Neural cell (in vitro differentiated cells): Measurements from ENCODE around the gene FILIP1L. TPM values are rescaled to one million over a fixed set of nuclear protein-coding genes. Genes with fewer than 3 reads are reported as not detected.
A peak's percentile ranks its signal among the peaks of the same experiment; 100 is the strongest.

Experiments
- H2AFZ ChIP-seq: fragments of 200-600, 300-800 bp; sonication (generic), shearing (Covaris generic); 2 replicates; pipeline ENCODE4 v1.6.0; 2014; ENCODE audit warnings: low read depth, mild to moderate bottlenecking, antibody characterized with exemption, low read length, moderate library complexity
- H3F3A ChIP-seq: fragments of 200-600 bp; shearing (Covaris generic); 2 replicates; pipeline ENCODE4 v1.6.1; 2016; ENCODE audit warnings: mild to moderate bottlenecking, moderate library complexity, mixed read lengths, antibody characterized with exemption, low read length; ENCODE audit not compliant: insufficient read depth, poor library complexity, severe bottlenecking
- H3K27ac ChIP-seq: fragments of 200-600, 300-800 bp; sonication (generic), shearing (Covaris generic); 2 replicates; pipeline ENCODE4 v1.5.1; 2014; ENCODE audit warnings: mild to moderate bottlenecking, low read length, moderate library complexity
- H3K27me3 ChIP-seq: fragments of 300-800, 200-600 bp; sonication (generic), shearing (Covaris generic); 2 replicates; pipeline ENCODE4 v1.6.0; 2014; ENCODE audit warnings: mild to moderate bottlenecking, low read depth, low read length, moderate library complexity; ENCODE audit not compliant: insufficient read depth
- H3K36me3 ChIP-seq: fragments of 300-800, 200-600 bp; sonication (generic), shearing (Covaris generic); 2 replicates; pipeline ENCODE4 v1.5.1; 2014; ENCODE audit warnings: mild to moderate bottlenecking, antibody characterized with exemption, low read length, moderate library complexity; ENCODE audit not compliant: insufficient read depth
- H3K4me2 ChIP-seq: fragments of 300-800, 200-600 bp; sonication (generic), shearing (Covaris generic); 2 replicates; pipeline ENCODE4 v1.6.0; 2014; ENCODE audit warnings: mild to moderate bottlenecking, low read length
- H3K4me3 ChIP-seq: fragments of 300-800, 200-600 bp; sonication (generic), shearing (Covaris generic); 2 replicates; pipeline ENCODE4 v1.5.1; 2014; ENCODE audit warnings: mild to moderate bottlenecking, low read length, moderate library complexity
- H3K79me2 ChIP-seq: fragments of 200-600 bp; shearing (Covaris generic); replicated peaks from 2 replicates; pipeline ENCODE4 v1.6.0; 2014; ENCODE audit warnings: mild to moderate bottlenecking, low read length, moderate library complexity; ENCODE audit not compliant: insufficient read depth
- H3K9ac ChIP-seq: fragments of 300-800, 200-600 bp; sonication (generic), shearing (Covaris generic); 2 replicates; pipeline ENCODE4 v1.6.1; 2016; ENCODE audit warnings: mild to moderate bottlenecking, low read length, mixed read lengths
- H3K9me2 ChIP-seq: fragments of 200-600 bp; shearing (Covaris generic); 2 replicates; pipeline ENCODE4 v1.6.1; 2016; ENCODE audit warnings: mild to moderate bottlenecking, low read length, mixed read lengths; ENCODE audit not compliant: insufficient read depth
- H3K9me3 ChIP-seq: fragments of 200-600, 300-800 bp; sonication (generic), shearing (Covaris generic); 2 replicates; pipeline ENCODE4 v1.6.1; 2016; ENCODE audit warnings: mild to moderate bottlenecking, mixed run types, low read length, moderate library complexity, mixed read lengths
- H4K20me1 ChIP-seq: fragments of 200-600 bp; shearing (Covaris generic); 2 replicates; pipeline ENCODE4 v1.6.1; 2016; ENCODE audit warnings: mild to moderate bottlenecking, mixed run types; ENCODE audit not compliant: insufficient read depth
- CTCF ChIP-seq: fragments of 450-650 bp; IDR thresholded peaks from 2 replicates; pipeline ENCODE4 v1.5.1; 2014; ENCODE audit warnings: antibody characterized with exemption, mild to moderate bottlenecking, moderate library complexity; ENCODE audit not compliant: poor library complexity, severe bottlenecking
- EP300 ChIP-seq: fragments of 450-650 bp; conservative IDR thresholded peaks from 2 replicates; pipeline ENCODE4 v1.6.1; 2014; ENCODE audit warnings: antibody characterized with exemption, mild to moderate bottlenecking, moderate library complexity; ENCODE audit not compliant: poor library complexity, severe bottlenecking
- EZH2 ChIP-seq: fragments of 200-600, 300-800 bp; shearing (Covaris generic), sonication (generic); IDR thresholded peaks from 2 replicates; pipeline ENCODE4 v1.6.1; 2014; ENCODE audit warnings: antibody characterized with exemption, low read length, borderline replicate concordance, mild to moderate bottlenecking; ENCODE audit not compliant: insufficient read depth, poor library complexity, severe bottlenecking
- MXI1 ChIP-seq: fragments of 450-650 bp; conservative IDR thresholded peaks from 2 replicates; pipeline ENCODE4 v1.6.1; 2014; ENCODE audit warnings: antibody characterized with exemption, mild to moderate bottlenecking; ENCODE audit not compliant: poor library complexity, severe bottlenecking
- POLR2AphosphoS5 ChIP-seq: IDR thresholded peaks from 2 replicates; pipeline ENCODE4 v1.6.1; 2012
- RAD21 ChIP-seq: fragments of 450-650 bp; conservative IDR thresholded peaks from 2 replicates; pipeline ENCODE4 v1.6.1; 2014; ENCODE audit warnings: antibody characterized with exemption, mild to moderate bottlenecking, moderate library complexity
- REST ChIP-seq: IDR thresholded peaks from 2 replicates; pipeline ENCODE4 v1.6.1; 2012; ENCODE audit warnings: borderline replicate concordance
- SMC3 ChIP-seq: fragments of 450-650 bp; conservative IDR thresholded peaks from 2 replicates; pipeline ENCODE4 v1.6.1; 2014; ENCODE audit warnings: antibody characterized with exemption, mild to moderate bottlenecking, moderate library complexity; ENCODE audit not compliant: poor library complexity
- TAF1 ChIP-seq: IDR thresholded peaks from 2 replicates; pipeline ENCODE4 v1.6.1; 2012; ENCODE audit warnings: low read depth
- polyA plus RNA-seq: library from polyadenylated mRNA; depleted of rRNA; stranded (reverse); fragments of >200 nt; gene quantifications from 2 replicates; pipeline ENCODE4 v1.2.3, GENCODE V29; 2014

The FILIP1L gene
- polyA plus RNA-seq, 1 donor from 2014 or later: 0.27 TPM

GRCh38 chr3:99967796-99968195 lies 146.5 kb downstream of the FILIP1L start:
- Histone ChIP-seq H2AFZ (no peak overlapping the region), H4K20me1 (no peaks in the 10 kb centered on the region), H3K9me3 (no peaks in the 10 kb centered on the region), H3K27ac (no peak overlapping the region), H3K27me3 (no peaks in the 10 kb centered on the region), H3K9me2 (no peaks in the 10 kb centered on the region), H3K79me2 (no peaks in the 10 kb centered on the region), H3K36me3 (no peaks in the 10 kb centered on the region), H3K9ac (no peak overlapping the region), H3F3A (no peaks in the 10 kb centered on the region), H3K4me2 (no peak overlapping the region), H3K4me3 (no peak overlapping the region)
- TF ChIP-seq POLR2AphosphoS5: peak; percentile 67
- no peak for TF ChIP-seq EP300

- H3K4me3 ChIP-seq: no peak overlapping the region
- no peak overlapping the region for H2AFZ ChIP-seq
- H4K20me1 ChIP-seq: no peaks in the 10 kb centered on the region
- no peak overlapping the region for H3K27ac ChIP-seq
- TF ChIP-seq POLR2AphosphoS5: no peak
- TF ChIP-seq EP300: no peak
- TF ChIP-seq CTCF: no peak
- TF ChIP-seq REST: no peak
- no peak for TF ChIP-seq MXI1
- no peak for TF ChIP-seq EZH2
- TF ChIP-seq RAD21: no peak
- TF ChIP-seq SMC3: no peak
- TF ChIP-seq TAF1: no peak
- no peaks in the 10 kb centered on the region for H3K9me2 ChIP-seq
- H3K9me3 ChIP-seq: no peaks in the 10 kb centered on the region
- no peak overlapping the region for H3K9ac ChIP-seq
- no peak overlapping the region for H3K4me2 ChIP-seq
- no peaks in the 10 kb centered on the region for H3K27me3 ChIP-seq
- no peaks in the 10 kb centered on the region for H3F3A ChIP-seq
- H3K79me2 ChIP-seq: no peaks in the 10 kb centered on the region
- no peaks in the 10 kb centered on the region for H3K36me3 ChIP-seq
These were observed 147.5 kb downstream of the FILIP1L start for GRCh38 chr3:99966662-99967416.
